Measurements from ENCODE around the gene SLC6A16.

DNA sequence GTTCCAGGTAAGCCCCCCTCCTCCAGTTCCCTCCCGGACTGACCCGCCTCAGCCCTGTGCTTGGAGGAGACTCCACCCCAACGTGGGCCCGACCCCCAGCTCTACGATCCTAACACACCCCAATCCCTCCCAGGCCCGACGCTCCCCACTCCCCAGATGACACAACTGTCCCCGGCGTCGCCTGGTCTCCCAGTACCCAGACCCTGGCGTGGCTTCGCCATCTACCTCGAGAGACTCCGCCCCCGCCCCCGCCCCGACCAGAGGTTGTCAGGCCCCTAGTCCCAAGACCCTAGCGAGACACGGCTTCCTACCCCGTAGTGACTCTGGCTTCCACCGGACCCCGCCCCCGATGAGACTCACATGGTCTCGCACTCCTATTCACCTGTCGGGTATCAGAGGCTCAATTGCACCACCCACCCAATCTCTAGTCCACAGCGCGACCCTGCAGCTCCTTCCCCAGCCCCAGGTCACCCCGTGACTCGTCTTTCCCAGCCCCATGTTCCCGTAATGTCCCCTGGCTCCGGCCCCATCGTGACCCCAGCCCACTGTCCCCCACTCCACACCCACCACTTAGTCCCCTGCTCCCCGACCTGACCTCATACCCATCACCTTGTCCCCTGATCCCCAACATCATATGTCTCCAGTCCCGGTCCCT is 13.2 kb upstream of the SLC6A16 start:
- TF ChIP-seq, protein P1, sequence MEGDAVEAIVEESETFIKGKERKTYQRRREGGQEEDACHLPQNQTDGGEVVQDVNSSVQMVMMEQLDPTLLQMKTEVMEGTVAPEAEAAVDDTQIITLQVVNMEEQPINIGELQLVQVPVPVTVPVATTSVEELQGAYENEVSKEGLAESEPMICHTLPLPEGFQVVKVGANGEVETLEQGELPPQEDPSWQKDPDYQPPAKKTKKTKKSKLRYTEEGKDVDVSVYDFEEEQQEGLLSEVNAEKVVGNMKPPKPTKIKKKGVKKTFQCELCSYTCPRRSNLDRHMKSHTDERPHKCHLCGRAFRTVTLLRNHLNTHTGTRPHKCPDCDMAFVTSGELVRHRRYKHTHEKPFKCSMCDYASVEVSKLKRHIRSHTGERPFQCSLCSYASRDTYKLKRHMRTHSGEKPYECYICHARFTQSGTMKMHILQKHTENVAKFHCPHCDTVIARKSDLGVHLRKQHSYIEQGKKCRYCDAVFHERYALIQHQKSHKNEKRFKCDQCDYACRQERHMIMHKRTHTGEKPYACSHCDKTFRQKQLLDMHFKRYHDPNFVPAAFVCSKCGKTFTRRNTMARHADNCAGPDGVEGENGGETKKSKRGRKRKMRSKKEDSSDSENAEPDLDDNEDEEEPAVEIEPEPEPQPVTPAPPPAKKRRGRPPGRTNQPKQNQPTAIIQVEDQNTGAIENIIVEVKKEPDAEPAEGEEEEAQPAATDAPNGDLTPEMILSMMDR (IDR thresholded peaks at IDR 0.05; ENCODE audit: insufficient read depth, low read length) = no peak
- TF ChIP-seq, protein P2, sequence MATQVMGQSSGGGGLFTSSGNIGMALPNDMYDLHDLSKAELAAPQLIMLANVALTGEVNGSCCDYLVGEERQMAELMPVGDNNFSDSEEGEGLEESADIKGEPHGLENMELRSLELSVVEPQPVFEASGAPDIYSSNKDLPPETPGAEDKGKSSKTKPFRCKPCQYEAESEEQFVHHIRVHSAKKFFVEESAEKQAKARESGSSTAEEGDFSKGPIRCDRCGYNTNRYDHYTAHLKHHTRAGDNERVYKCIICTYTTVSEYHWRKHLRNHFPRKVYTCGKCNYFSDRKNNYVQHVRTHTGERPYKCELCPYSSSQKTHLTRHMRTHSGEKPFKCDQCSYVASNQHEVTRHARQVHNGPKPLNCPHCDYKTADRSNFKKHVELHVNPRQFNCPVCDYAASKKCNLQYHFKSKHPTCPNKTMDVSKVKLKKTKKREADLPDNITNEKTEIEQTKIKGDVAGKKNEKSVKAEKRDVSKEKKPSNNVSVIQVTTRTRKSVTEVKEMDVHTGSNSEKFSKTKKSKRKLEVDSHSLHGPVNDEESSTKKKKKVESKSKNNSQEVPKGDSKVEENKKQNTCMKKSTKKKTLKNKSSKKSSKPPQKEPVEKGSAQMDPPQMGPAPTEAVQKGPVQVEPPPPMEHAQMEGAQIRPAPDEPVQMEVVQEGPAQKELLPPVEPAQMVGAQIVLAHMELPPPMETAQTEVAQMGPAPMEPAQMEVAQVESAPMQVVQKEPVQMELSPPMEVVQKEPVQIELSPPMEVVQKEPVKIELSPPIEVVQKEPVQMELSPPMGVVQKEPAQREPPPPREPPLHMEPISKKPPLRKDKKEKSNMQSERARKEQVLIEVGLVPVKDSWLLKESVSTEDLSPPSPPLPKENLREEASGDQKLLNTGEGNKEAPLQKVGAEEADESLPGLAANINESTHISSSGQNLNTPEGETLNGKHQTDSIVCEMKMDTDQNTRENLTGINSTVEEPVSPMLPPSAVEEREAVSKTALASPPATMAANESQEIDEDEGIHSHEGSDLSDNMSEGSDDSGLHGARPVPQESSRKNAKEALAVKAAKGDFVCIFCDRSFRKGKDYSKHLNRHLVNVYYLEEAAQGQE (IDR thresholded peaks at IDR 0.05; ENCODE audit: insufficient replicate concordance, low read depth) = no peak
- no peak for TF ChIP-seq POLR2AphosphoS5 (IDR thresholded peaks at IDR 0.05; ENCODE audit: low read depth)
- no peak for TF ChIP-seq SPI1 (IDR thresholded peaks at IDR 0.05; ENCODE audit: borderline replicate concordance, low read depth)
- TF ChIP-seq GABPA (IDR thresholded peaks at IDR 0.05; ENCODE audit: low read depth) = no peak

All from HL-60 (cell line).